Measurements from ENCODE around the gene KLHL29.

- no peak for TF ChIP-seq CTCF (IDR thresholded peaks at IDR 0.05; ENCODE audit: low read depth, low read length, poor library complexity, severe bottlenecking)
- no peak for TF ChIP-seq EZH2phosphoT487 (IDR thresholded peaks at IDR 0.05; ENCODE audit: borderline replicate concordance, low read length)
Measured at GRCh38 chr2:23698721-23699579, 314.0 kb downstream of the KLHL29 start.
